ENCODE measurements around the gene GOLGA8T.
"Not testable (repeated sequence)": the region's sequence is repeated elsewhere in the genome, so short reads cannot be mapped to it uniquely, and the experiment has no call there.

GOLGA8T gene

DNA sequence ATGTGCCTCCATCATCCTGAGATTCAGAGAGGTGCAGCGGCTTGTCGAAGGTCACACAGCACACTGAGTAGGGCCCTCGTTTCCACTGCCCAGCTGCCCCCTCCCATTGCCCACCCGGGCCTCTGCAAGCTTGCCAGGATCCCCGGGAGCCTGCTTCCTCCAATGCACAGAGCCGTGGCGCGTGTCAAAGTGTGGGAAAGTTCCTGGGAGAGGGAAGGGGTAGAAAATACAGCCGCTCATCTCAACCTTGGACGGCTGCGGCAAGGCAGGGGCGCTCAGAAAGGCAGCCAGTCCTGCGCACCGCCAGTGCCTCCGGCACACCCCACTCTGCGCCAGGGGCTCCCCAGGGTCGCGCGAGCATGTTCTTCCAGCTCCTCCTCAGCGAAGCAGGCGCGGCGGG is 56.3 kb downstream of the GOLGA8T start:
- not testable (repeated sequence) for DNase-seq (ENCODE audit: low read depth, low spot score)

DNA sequence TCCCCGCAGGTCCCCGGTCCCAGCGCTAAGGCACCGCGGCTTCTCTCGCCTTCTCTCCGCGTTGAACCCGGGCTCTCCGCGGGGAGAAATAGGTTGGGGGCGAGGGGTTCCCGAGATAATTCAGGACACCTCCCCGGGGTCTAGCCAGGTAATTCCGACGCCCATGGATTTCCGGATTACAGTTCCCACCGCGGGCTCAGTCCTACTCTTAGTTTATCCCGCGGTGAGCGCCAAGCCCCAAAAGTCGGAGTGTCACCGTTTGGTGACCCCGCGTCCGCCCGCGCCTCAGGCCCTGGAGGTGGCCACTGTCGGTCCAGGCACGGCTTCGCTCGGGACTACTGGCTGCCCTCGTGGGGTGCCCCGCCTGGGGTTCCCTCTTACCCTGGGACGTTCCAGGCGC is 56.8 kb downstream of the GOLGA8T start:
- not testable (repeated sequence) for DNase-seq (ENCODE audit: low read depth, low spot score)

DNA sequence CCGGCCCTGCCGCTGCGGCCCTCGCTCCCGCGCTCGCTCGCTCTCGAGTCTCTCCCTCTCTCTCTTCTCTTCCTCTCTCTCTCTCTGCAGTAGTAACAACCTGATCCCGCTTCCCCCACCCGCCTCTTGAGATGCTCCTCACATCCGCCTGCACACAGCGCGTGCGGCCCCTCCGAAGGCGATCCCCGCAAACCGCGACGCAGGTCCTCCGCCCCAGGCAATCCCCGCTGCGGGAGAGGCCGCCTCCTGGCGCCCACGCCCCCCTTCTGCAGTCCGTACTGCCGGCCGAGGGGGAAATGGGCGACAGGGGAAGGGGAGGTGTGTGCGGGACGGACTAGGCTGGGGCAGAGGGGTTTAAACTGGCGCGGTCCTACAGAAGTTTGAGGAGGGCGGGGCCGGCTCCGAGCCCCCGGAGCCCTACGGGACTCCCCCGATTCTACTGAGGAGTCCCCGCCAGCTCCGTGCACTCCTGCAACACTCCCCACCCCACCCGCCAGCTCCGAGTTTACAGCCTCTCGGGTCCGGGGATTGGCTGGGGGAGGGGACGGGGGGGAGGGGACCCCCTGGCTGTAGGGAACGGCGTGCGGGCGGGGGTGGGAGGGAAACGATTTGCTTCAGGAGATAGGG is 57.4 kb downstream of the GOLGA8T start:
- DNase-seq (ENCODE audit: low read depth, low spot score): not testable (repeated sequence)

DNA sequence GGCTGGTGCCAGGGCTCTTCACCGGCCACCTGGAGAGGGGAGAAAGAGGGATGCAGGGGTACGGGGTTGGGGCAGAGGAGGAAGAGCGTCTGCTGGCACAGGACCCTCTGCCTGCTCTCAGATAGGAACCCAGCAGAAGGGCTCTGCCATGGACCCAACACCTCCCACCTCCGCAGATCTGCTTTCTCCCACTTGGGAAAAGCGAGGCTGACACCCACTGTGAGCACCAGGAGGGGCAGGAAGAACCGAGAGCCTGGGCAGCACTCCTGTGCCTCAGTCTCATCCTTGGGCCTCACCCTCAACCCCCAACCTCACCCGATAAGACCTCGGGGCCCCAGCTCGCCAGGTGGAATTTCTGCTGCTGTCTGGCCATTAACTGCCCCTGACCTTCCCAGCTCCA is 58.0 kb downstream of the GOLGA8T start:
- not testable (repeated sequence) for DNase-seq (ENCODE audit: low read depth, low spot score)

Measured in brain pericyte (primary cell).